SH-SY5Y (cell line): ENCODE results near the gene TMEM30B.

ENCODE experiments used
- GATA2 ChIP-seq: IDR thresholded peaks from 2 replicates; pipeline ENCODE4 v1.6.1; 2011; ENCODE audit warnings: mild to moderate bottlenecking, low read depth, low read length
- GATA3 ChIP-seq: IDR thresholded peaks from 2 replicates; pipeline ENCODE4 v1.6.1; 2011; ENCODE audit warnings: low read depth, mild to moderate bottlenecking, low read length, moderate library complexity

GRCh38 chr14:61234215-61234916 is 46.8 kb downstream of the TMEM30B start:
- TF ChIP-seq GATA2 (no peak), GATA3 (no peak)
